Smooth muscle cell of the brain vasculature (primary cell): ENCODE data around the gene HMOX2.

Source experiments
- DNase-seq: peaks from one replicate; pipeline ENCODE4 v3.0.0-alpha.2; 2012; ENCODE audit warnings: low read depth, low spot score

HMOX2 gene

DNA sequence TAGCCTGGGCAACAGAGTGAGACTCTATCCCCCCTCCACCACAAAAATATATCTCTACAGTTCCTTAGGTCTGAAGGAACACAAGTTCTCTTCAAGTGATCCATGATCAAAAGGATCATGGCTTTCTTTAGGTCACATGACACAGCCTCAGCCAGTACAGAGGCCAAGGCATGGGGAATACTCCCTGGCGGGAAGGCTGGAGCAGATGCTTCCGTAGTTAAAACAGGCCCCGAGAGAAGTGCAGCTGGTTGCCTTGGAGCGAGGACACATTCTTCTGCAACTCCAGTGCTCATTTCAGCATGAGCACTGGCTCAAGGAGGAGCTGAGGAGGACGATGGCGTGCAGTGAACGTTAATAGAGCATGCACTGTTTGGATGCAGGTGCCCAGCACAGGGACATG lies 48.9 kb downstream of the HMOX2 start:
- no peak for DNase-seq

DNA sequence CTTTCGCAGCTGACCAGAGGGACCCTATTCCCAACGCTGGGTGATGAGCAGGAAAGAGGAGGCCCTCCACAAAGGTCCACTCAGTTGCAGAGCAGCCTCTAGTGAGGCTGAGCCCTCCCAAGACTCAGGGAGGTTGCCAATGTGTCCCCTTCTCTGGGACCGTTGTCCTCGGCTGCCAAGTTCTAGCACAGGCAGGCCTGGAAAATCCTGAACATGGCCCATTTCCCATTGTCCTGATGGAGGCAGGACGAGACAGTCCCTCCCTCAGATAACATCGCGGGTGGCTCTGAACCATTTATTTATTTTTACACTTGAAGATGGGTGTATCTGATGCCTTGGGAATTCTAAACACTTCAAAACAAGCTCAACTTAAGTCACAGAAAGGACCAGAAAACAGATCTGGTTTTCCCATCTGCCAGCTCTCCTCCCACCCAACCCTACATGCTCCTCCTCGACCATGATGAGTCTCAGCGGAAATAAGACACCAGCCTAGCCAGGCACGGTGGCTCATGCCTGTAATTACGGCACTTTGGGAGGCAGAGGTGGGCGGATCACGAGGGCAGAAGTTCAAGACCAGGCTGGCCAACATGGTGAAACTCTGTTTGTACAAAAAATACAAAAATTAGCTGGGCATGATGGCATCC lies 49.6 kb downstream of the HMOX2 start:
- DNase-seq = no peak

DNA sequence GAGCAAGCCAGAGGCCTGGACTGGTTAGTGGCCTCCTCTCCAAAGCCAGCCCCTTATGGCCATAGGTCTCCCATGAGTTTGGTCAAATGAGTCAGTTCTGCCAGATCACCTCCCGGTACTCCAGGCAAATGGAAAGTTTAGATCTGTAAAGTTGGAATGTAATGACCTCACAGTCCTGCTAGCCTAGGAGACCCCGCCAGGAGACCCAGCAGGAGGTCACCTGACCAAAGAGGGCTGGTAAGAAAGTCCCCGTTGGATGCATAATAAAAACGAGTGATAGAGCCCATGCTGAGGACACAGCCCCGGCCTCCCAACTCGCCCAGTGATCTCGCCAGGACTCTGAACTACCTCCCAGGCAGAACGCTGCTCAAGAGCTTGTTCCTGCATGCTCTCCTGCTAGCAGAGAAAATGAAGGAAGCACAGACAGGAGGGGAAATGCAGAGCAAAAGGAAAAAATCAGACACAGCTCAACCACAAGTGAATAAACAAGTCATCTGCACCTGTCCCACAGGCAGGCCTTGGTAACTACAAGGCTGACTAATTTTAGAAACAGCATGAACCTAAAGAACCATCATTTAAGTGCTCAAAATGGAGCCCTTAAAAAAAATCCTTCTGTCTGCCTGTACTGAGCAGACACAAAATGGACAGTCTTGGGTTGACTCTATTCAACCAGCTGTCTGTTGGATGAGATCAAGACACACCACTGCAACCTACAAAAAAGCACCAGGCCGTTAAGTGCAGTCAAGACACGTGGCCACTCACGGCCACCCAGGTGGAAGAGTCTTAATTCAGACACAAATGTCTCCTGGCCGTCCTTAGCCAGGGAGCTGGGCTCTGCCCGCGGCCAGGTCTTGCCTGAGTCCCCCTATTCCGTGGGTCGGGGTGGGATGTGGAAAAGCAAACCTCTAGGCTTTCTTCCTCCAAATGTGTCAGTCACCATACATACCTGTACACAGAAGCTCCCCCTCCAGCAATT lies 53.2 kb downstream of the HMOX2 start:
- DNase-seq = no peak

DNA sequence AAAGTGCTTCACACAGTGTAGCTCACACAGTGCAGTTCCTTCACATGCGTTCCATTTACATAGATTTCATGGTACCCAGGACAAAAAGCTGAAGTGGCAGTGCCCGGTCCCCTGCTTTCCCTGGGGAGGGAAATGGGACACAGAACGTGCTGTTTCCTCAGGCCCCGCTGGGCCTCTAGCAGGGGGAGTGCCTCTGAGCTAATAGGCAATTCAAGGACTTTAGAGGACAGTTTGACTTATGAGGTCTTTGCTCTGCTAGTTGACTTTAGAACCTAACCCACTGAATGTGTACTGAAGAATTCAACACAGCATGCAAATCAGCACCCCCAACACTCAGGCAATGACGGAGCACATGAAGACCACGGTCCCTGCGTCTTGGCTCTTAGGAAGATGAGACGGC lies 55.6 kb downstream of the HMOX2 start:
- no peak for DNase-seq

DNA sequence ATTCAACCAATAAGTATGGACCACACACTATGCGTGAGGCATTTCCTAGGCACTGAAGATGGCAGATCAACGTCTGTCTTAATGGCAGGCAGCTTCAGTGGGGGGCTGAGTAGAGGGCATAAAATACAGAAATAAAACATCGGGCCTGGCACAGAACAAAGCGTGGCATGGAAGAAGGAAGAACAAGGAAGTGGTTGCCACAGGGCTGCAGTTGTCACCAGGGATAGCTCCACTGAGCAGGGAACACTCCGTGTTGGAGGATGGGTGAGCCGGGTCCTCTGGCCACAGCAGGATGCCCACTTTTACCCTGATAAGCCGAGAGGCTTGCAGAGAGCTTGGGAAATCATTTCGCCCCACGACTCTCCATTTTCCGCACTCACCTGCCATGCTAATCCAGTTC lies 56.0 kb downstream of the HMOX2 start:
- no peak for DNase-seq

DNA sequence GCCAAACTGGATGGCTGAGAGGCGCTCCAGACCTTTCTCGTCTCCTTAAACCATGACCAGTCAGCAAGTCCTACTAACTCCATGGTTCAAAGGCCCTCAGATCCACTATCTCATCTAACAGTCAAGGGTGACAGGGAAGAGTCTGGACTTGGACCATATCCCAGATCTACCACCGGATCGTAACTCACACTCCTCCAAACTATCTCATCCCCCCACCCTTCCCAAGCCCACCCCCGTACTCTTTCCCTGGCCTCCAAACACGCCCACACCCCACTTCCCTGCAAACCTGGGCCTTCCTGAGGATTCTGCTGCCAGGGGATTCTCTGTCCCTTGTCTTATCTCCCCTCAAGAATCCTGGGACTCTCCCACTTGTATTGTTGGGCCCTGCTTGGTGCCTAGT lies 57.3 kb downstream of the HMOX2 start:
- no peak for DNase-seq

DNA sequence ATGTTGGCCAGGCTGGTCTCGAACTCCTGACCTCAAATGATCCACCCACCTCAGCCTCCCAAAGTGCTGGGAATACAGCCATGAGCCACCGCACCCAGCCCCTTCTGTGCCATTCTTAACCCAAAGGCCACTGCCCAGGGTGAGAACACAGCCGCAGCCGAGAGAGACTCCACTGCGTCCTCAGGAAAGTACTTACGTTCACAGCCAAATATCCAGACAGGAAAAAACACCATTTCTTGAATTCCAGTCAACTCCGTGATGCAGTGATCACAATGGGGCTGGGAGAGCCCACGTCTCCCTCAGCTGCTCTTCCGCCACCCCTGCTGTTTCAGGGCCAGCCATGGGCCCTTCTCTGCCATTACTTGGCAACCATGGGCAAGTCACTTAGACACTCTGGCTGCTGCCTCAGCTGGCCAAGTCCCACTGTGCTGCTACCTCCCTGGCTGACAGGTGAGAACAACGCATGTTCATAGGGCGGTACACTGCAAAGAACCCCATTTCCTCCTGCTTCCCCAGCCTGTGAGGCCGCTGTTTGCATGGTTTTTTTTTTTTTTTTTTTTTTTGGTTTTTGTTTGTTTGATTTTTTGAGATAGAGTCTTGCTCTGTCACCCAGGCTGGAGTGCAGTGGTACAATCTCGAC lies 58.1 kb downstream of the HMOX2 start:
- no peak for DNase-seq

DNA sequence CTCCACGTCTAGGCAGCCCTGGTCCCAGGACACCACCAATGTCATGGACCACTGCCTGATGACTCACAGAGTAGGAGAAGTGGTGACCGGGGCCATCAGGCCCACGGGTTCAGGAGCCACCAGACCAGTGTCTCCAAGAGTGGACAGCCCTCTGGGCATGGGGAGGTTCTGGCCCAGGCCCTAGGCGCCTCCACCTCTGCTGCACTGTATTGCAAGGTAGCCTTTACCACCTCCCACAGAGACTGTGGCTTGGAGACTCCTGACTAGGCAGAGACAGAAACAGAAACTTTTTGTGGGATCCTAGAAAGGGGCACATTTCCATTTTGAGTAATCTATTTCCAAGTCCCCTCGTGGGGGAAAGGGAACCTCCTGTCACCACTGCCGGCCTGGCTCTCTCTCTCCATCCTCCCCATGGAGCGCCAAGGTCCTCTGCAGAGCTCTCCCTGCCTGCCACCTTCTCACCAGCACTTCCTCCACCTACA lies 59.5 kb downstream of the HMOX2 start:
- DNase-seq = no peak

DNA sequence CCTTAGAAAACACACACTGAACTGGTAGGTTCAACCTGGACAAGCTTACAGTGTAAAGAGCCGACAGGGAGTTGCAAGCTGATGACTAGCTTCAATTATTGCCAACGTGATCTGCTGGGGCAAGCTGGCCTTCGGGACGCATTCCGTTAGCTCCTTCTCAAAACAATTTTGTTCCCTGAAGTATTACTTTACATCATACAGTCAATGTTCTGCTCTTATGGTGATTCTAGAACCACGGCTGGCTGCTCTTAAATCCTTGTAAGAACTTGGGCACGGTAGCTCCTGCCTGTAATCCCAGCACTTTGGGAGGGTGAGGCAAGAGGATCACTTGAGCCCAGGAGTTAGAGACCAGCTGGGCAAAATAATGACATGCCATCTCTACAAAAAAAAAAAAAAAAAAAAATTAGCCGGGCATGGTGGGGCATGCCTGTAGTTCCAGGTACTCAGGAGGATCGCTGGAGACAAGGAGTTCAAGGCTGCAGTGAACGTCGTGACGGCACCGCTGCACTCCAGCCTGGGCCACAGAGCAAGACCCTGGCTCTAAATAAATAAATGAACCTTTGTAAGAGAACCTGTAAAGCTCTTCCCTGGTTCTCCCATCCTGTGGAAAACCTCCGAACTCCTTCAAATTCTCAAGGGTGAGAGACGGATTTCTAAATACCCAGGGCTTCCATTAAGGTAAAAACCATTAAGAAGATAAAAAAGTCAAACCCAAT lies 60.4 kb downstream of the HMOX2 start:
- no peak for DNase-seq

DNA sequence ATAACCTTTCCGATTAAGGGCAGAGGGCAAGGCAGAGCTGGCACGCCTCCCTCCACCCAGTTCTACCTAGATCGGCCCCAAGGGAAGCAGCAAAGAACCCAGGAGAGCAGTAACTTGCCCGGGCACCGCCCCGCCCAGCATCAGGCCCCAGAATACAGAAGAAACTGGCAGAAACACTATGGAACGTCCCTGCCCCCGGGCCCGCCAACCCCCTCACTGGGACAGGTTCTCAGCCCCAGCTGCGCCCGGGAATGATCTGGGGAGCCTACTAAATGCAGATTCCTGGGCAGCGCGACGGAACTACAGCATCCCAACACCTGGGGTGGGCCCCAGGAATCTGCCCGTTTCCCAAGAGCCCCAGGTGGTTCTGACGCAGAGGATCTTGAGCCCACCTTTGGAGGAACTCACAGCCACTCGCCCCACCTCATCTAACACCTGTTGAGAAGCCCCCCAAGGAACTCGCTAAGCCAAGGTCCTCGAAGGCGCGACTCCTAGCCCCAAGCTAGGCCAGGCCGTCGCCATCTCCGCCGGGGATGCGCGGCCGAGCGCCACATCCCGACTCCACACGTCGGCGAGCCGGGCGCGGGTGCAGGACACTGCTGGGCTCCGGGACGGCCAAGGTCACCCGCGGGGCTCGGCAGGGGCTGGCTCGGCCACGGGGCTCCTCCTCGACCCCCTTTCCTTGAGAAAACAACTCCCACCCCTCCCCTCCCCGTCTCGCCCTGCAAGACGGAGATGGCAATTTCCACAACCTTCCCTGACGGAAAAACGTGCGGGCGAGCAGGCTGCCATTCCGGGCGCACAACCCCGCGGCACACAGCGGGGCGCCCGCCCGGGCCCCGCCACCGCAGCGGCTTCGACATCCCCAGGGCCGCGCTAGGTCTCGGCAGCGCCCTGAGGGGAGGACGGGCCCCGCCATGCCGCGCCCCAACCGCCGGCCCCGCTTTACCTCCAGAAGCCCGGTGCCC lies 61.5 kb downstream of the HMOX2 start:
- no peak for DNase-seq

DNA sequence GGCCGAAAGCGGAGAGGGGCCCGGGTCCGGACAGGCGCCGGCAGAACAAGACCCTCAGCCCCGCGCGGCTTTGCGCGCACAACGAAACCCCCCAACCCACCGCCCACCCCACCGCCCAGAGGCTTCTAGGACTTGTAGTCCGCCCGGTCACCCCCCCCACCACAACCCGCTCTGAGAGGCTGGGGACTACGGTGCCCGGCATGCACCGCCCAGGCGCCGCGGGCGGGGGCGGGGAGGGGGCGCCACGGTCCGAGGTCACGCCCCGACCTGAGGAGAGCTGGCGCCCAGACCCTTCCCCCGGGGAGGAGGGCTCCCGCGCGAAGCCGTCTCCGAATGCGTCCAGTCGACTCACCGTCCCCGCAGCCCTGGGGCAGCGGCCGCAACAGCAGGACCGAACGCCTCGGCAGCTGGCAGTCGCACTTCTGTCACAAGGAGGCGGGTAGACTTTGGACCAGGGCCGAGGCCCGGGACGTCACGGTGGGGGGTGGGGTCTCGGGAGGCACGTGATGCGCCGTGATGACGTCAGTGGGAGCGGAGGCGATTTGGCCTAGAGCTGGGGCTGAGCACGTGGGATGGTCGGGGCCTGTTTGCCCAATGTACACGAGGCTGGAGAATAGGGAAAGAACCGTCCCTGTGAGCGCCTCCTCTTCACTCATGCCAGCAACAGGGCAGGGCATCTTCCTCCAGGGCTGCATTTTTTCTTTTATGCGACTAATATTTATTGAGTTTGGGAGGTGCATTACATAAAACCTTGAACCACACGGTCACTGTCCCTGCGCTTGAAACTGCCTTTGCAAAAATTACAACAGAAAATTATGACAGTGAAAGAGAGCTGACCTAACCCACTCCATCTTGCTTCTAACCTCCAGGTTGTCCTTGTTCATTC lies 62.4 kb downstream of the HMOX2 start, which contains the start of gene CDIP1:
Gene CDIP1 (minus strand): TSS at position 424 of the 886 bp plus-strand sequence. CDS start 24,643 bp downstream, outside the sequence.
- peak; percentile 77 for DNase-seq

DNA sequence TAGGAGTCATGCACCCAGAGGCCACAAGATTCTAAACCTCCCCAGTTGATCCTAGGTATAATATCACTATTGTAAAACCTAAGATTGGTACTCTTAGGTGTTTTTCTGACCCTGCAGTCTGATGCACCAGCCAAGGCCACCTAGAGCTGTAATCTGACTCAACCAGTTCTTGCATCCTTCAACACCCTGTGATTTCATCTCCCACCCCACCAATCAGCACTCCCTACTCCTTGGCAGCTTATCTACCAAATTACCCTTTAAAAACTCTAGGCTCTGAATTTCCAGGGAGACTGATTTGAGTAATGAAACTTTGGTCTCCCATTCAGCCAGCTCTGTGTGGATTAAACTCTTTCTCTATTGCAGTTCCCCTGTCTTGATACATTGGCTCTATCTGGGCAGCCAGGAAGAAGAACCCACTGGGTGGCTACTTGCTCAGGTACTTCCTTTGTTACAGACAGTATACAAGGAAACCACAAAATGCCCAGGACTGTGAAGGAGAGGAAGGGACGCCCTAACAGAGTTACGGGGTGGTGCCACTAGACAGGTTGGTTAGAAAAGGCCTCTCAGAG lies 63.6 kb downstream of the HMOX2 start:
- no peak for DNase-seq

DNA sequence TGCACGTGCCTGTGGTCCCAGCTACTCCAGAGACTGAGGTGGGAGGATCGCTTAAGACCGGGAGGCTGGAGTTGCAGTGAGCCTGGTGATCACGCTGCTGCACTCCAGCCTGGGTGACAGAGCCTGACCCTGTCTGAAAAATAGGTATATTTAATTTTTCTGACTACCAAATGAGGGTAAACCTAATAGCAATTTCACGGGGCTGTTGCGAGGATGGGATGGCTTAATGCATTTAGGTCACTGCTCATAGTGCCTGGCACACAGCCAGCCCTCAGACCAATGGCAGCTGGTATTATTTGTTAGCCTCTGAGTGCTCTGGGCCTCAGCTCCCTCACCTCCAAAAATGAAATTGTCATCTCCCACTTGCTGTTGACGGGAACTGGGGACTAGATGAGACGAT lies 68.3 kb downstream of the HMOX2 start:
- DNase-seq = no peak

DNA sequence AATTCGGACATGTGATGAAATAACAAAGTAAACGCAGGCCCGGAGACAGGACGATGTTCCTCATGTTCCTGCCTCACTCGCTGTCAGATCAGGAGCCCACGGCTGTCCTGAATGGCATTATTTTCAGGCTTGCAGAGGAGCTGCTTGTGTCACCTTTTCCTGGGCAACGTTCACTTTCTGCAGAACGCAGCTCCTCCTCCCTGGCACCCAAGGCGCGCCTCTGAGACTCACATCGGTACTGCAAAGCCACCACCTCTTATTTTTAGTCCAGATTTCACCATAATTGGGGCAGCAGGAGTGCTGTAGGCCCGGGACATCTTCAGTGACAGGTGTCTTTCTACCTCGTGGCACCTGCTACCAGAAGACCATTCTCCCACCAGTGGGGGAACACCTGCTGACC lies 71.9 kb downstream of the HMOX2 start:
- no peak for DNase-seq

DNA sequence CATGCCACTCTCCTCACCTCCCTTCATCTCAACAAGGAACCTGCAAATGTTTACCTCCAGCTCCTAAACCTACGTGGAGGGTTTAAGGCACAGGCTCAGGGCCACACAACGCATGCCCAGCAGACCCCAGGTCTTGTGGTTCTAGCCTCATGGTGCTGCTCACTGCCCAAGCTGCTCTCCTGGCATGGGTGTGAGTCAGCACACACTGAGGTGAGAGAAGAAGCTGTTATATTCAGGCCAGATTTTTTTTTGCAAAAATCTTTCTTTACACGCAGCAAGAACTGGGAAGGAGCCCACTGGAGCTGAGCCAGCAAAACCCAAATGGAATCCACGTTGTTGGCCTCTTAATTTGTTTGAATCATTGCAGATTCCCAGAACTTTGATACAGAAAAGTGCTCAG lies 74.4 kb downstream of the HMOX2 start:
- no peak for DNase-seq

DNA sequence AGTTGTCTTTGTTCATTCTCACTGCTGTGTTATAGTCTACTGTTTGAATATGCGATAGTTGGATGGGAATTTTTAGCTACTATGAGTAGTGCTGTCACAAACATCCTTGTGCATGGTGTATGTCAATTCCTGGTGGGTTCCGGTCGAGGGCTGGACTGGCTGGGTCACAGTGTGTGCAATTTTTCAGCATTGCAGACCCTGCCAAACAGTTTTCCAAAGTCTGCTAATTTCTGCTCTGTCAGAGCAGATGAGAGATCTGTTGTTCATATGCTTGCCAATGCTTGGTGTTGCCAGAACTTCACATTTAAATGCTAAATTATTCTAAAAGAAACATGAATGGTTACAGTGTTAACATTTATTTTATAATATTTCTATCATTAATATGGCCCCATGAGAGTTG lies 76.3 kb downstream of the HMOX2 start:
- DNase-seq = no peak

DNA sequence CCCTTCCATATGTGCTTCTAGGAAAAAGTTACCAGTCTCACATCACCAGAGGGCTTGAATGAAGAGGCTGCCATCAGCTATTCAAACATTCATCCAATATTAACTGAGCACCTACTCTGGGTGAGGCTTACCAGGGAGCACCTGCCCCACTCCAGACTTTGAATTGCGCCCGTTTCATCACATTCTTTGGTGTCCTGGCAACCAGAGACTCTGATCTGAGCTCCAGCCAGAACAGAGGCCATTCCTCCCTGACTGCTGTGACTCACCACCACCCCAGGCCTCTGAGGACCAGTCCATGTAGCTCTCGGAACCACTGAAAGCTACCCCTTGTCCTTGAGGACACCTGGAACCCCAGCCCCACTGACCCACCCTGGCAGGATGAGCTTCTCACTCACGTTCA lies 79.9 kb downstream of the HMOX2 start, which contains the start of gene C16orf96:
Gene C16orf96 (plus strand): TSS at position 229 of the 400 bp plus-strand sequence. CDS start 150 bp downstream, at position 379.
- DNase-seq = no peak

DNA sequence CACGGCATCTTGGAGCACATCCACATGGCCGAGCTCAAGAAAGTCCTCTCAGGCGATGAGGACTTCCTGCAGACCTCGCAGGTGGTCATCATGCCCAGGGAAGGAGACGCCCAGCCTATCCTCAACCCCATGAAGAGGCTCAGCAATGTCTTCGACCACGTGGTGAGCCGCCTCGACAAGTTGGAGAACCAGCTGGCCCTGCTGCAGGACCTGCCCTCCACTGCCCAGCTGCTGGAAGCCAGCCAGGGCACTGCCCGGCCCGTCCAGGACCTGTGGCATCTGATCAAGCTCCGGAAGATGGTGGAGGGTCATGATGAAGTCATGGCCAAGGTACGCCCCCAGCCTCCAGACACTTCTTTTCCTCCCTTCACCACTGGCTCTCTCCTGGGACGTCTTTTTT lies 80.4 kb downstream of the HMOX2 start:
- DNase-seq = no peak

DNA sequence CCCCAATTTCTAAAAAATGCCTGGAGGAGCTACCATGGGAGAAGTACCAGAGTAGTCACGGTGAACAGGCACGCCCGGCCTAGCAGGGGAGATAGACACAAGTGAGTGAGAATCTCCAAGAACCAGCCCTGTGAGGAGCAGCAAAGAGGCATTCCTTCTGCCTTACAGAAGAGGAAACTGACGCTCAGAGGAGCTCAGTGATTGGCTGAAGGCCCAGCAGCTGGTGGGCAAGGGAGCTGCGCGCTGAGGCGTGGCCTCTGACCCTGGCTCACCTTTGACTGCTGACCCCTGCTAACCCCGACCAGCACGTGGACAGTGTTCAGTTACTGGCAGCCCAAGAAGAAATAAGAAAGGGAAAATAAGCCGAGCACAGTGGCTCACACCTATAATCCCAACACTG lies 81.8 kb downstream of the HMOX2 start:
- no peak for DNase-seq
